ENCODE data around the gene CEP63.

The CEP63 gene

GRCh38 chr3:134457376-134458074, 28.3 kb upstream of the CEP63 start:
- no peak for FAIRE-seq
- TF ChIP-seq POLR2AphosphoS5 (IDR thresholded peaks at IDR 0.05; ENCODE audit: low read depth, low read length) (no peak), TAF1 (IDR thresholded peaks at IDR 0.05; ENCODE audit: borderline replicate concordance, low read depth, low read length) (no peak), POLR2A (IDR thresholded peaks at IDR 0.05; ENCODE audit: low read depth, low read length) (no peak)

GRCh38 chr3:134458406-134458945, 27.4 kb upstream of the CEP63 start:
- DNase-seq (ENCODE audit: insufficient read length) = no peak
- no peak for FAIRE-seq
- TF ChIP-seq POLR2A (IDR thresholded peaks at IDR 0.05; ENCODE audit: low read depth, low read length) = no peak
- TF ChIP-seq TAF1 (IDR thresholded peaks at IDR 0.05; ENCODE audit: borderline replicate concordance, low read depth, low read length) = no peak
- TF ChIP-seq POLR2AphosphoS5 (IDR thresholded peaks at IDR 0.05; ENCODE audit: low read depth, low read length) = no peak

More at GRCh38 chr3:134457376-134458074, 28.3 kb upstream of the CEP63 start:
- DNase-seq (ENCODE audit: insufficient read length) = no peak

GRCh38 chr3:134459562-134459961, 26.3 kb upstream of the CEP63 start:
- TF ChIP-seq POLR2AphosphoS5 (IDR thresholded peaks at IDR 0.05; ENCODE audit: low read depth, low read length) (no peak), TAF1 (IDR thresholded peaks at IDR 0.05; ENCODE audit: borderline replicate concordance, low read depth, low read length) (no peak), POLR2A (IDR thresholded peaks at IDR 0.05; ENCODE audit: low read depth, low read length) (no peak)

GRCh38 chr3:134460965-134461364, 24.9 kb upstream of the CEP63 start:
- TF ChIP-seq TAF1 (IDR thresholded peaks at IDR 0.05; ENCODE audit: borderline replicate concordance, low read depth, low read length) (no peak), POLR2AphosphoS5 (IDR thresholded peaks at IDR 0.05; ENCODE audit: low read depth, low read length) (no peak)
- DNase-seq (ENCODE audit: insufficient read length) (no peak), FAIRE-seq (no peak)

More at GRCh38 chr3:134459562-134459961, 26.3 kb upstream of the CEP63 start:
- FAIRE-seq = no peak
- no peak for DNase-seq (ENCODE audit: insufficient read length)

GRCh38 chr3:134462331-134462941, 23.4 kb upstream of the CEP63 start:
- TF ChIP-seq POLR2AphosphoS5 (IDR thresholded peaks at IDR 0.05; ENCODE audit: low read depth, low read length) (no peak), TAF1 (IDR thresholded peaks at IDR 0.05; ENCODE audit: borderline replicate concordance, low read depth, low read length) (no peak), POLR2A (IDR thresholded peaks at IDR 0.05; ENCODE audit: low read depth, low read length) (no peak)
- FAIRE-seq (no peak), DNase-seq (ENCODE audit: insufficient read length) (no peak)

- no peak for TF ChIP-seq POLR2AphosphoS5 (IDR thresholded peaks at IDR 0.05; ENCODE audit: low read depth, low read length)
- TF ChIP-seq POLR2A (IDR thresholded peaks at IDR 0.05; ENCODE audit: low read depth, low read length) = no peak
- no peak for TF ChIP-seq TAF1 (IDR thresholded peaks at IDR 0.05; ENCODE audit: borderline replicate concordance, low read depth, low read length)
- DNase-seq (ENCODE audit: insufficient read length) (no peak), FAIRE-seq (no peak)
Observed at GRCh38 chr3:134463676-134464063, 22.2 kb upstream of the CEP63 start.

GRCh38 chr3:134464064-134464688, 21.7 kb upstream of the CEP63 start:
- no peak for FAIRE-seq
- TF ChIP-seq POLR2AphosphoS5 (IDR thresholded peaks at IDR 0.05; ENCODE audit: low read depth, low read length) (no peak), TAF1 (IDR thresholded peaks at IDR 0.05; ENCODE audit: borderline replicate concordance, low read depth, low read length) (no peak), POLR2A (IDR thresholded peaks at IDR 0.05; ENCODE audit: low read depth, low read length) (no peak)

GRCh38 chr3:134464689-134465365, 21.0 kb upstream of the CEP63 start:
- DNase-seq (ENCODE audit: insufficient read length) (no peak), FAIRE-seq (no peak)
- TF ChIP-seq TAF1 (IDR thresholded peaks at IDR 0.05; ENCODE audit: borderline replicate concordance, low read depth, low read length) = no peak
- TF ChIP-seq POLR2A (IDR thresholded peaks at IDR 0.05; ENCODE audit: low read depth, low read length) = no peak
- no peak for TF ChIP-seq POLR2AphosphoS5 (IDR thresholded peaks at IDR 0.05; ENCODE audit: low read depth, low read length)

More at GRCh38 chr3:134464064-134464688, 21.7 kb upstream of the CEP63 start:
- no peak for DNase-seq (ENCODE audit: insufficient read length)

GRCh38 chr3:134466331-134466730, 19.5 kb upstream of the CEP63 start:
- FAIRE-seq = no peak

GRCh38 chr3:134468519-134468918, 17.3 kb upstream of the CEP63 start:
- no peak for DNase-seq (ENCODE audit: insufficient read length)
- no peak for FAIRE-seq
- TF ChIP-seq TAF1 (IDR thresholded peaks at IDR 0.05; ENCODE audit: borderline replicate concordance, low read depth, low read length) = no peak
- TF ChIP-seq POLR2AphosphoS5 (IDR thresholded peaks at IDR 0.05; ENCODE audit: low read depth, low read length) = no peak
- TF ChIP-seq POLR2A (IDR thresholded peaks at IDR 0.05; ENCODE audit: low read depth, low read length) = no peak

More at GRCh38 chr3:134466331-134466730, 19.5 kb upstream of the CEP63 start:
- DNase-seq (ENCODE audit: insufficient read length) = no peak
- TF ChIP-seq TAF1 (IDR thresholded peaks at IDR 0.05; ENCODE audit: borderline replicate concordance, low read depth, low read length) = no peak
- no peak for TF ChIP-seq POLR2A (IDR thresholded peaks at IDR 0.05; ENCODE audit: low read depth, low read length)
- no peak for TF ChIP-seq POLR2AphosphoS5 (IDR thresholded peaks at IDR 0.05; ENCODE audit: low read depth, low read length)

Data from GM12892 (cell line).